ENCODE data around the gene RAB4A. TPM values are rescaled to one million over a fixed set of nuclear protein-coding genes. Genes with fewer than 3 reads are reported as not detected.
"Not testable (repeated sequence)": the region's sequence is repeated elsewhere in the genome, so short reads cannot be mapped to it uniquely, and the experiment has no call there.

Gene RAB4A
- total RNA-seq, 1 donor from 2014 or later = 63.0 TPM

- H3K4me1 Mint-ChIP-seq (ENCODE audit: low read depth, unreplicated experiment) = peaks cover 13% of the 10 kb centered on the region
- DNase-seq = no peak
- no peak overlapping the region for H3K27ac Mint-ChIP-seq (ENCODE audit: unreplicated experiment)
- TF ChIP-seq, protein P1, sequence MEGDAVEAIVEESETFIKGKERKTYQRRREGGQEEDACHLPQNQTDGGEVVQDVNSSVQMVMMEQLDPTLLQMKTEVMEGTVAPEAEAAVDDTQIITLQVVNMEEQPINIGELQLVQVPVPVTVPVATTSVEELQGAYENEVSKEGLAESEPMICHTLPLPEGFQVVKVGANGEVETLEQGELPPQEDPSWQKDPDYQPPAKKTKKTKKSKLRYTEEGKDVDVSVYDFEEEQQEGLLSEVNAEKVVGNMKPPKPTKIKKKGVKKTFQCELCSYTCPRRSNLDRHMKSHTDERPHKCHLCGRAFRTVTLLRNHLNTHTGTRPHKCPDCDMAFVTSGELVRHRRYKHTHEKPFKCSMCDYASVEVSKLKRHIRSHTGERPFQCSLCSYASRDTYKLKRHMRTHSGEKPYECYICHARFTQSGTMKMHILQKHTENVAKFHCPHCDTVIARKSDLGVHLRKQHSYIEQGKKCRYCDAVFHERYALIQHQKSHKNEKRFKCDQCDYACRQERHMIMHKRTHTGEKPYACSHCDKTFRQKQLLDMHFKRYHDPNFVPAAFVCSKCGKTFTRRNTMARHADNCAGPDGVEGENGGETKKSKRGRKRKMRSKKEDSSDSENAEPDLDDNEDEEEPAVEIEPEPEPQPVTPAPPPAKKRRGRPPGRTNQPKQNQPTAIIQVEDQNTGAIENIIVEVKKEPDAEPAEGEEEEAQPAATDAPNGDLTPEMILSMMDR (IDR thresholded peaks at IDR 0.05; ENCODE audit: partially characterized antibody, unreplicated experiment) = no peak
- H3K36me3 Mint-ChIP-seq (ENCODE audit: unreplicated experiment) = peaks cover 11% of the 10 kb centered on the region
- peaks cover 2% of the 10 kb centered on the region for H3K9me3 Mint-ChIP-seq (ENCODE audit: unreplicated experiment)
- H3K27me3 Mint-ChIP-seq (ENCODE audit: unreplicated experiment) = peaks cover 5% of the 10 kb centered on the region
- H3K4me3 Mint-ChIP-seq (ENCODE audit: unreplicated experiment) = no peak overlapping the region
Measured at GRCh38 chr1:229288516-229288915, 17.6 kb downstream of the RAB4A start.

GRCh38 chr1:229291686-229292085 lies 20.8 kb downstream of the RAB4A start:
- not testable (repeated sequence) for H3K27ac Mint-ChIP-seq (ENCODE audit: unreplicated experiment); H3K27me3 Mint-ChIP-seq (ENCODE audit: unreplicated experiment); H3K9me3 Mint-ChIP-seq (ENCODE audit: unreplicated experiment); H3K4me3 Mint-ChIP-seq (ENCODE audit: unreplicated experiment); DNase-seq
- H3K4me1 Mint-ChIP-seq (ENCODE audit: low read depth, unreplicated experiment) = peaks cover 19% of the 10 kb centered on the region
- H3K36me3 Mint-ChIP-seq (ENCODE audit: unreplicated experiment) = peaks cover 11% of the 10 kb centered on the region

- Mint-ChIP-seq H3K36me3 (ENCODE audit: unreplicated experiment) (peaks cover 11% of the 10 kb centered on the region), H3K27me3 (ENCODE audit: unreplicated experiment) (peaks cover 3% of the 10 kb centered on the region), H3K27ac (ENCODE audit: unreplicated experiment) (no peak overlapping the region), H3K4me3 (ENCODE audit: unreplicated experiment) (no peak overlapping the region), H3K4me1 (ENCODE audit: low read depth, unreplicated experiment) (peaks cover 9% of the 10 kb centered on the region), H3K9me3 (ENCODE audit: unreplicated experiment) (peaks cover 2% of the 10 kb centered on the region)
- TF ChIP-seq, protein P1 (IDR thresholded peaks at IDR 0.05; ENCODE audit: partially characterized antibody, unreplicated experiment) = no peak
- no peak for DNase-seq
Measured at GRCh38 chr1:229293528-229294204, 22.8 kb downstream of the RAB4A start.

DNA sequence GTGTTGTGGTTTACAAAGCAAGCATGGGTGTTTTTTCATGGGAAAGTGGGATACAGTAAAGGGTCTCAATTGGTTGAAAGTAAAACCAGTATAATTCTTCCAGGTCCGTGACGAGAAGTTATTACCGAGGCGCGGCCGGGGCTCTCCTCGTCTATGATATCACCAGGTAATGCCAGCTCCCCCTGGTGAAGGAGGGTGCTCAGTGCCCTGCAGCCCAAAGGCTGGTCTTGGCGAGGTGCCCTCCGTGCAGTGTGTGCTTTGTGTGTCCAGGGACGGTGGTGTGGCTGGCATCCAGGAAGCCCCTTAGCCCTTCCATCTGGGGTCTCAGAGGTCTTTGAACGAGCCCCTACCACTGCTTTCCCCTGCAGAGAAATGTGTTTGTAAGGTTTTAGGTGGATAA lies 24.8 kb downstream of the RAB4A start:
- Mint-ChIP-seq H3K4me3 (ENCODE audit: unreplicated experiment) (no peak overlapping the region), H3K27ac (ENCODE audit: unreplicated experiment) (no peak overlapping the region), H3K9me3 (ENCODE audit: unreplicated experiment) (peaks cover 2% of the 10 kb centered on the region), H3K4me1 (ENCODE audit: low read depth, unreplicated experiment) (peaks cover 9% of the 10 kb centered on the region), H3K27me3 (ENCODE audit: unreplicated experiment) (peaks cover 6% of the 10 kb centered on the region), H3K36me3 (ENCODE audit: unreplicated experiment) (peaks cover 11% of the 10 kb centered on the region)
- TF ChIP-seq, protein P1 (IDR thresholded peaks at IDR 0.05; ENCODE audit: partially characterized antibody, unreplicated experiment) = no peak
- DNase-seq = no peak

DNA sequence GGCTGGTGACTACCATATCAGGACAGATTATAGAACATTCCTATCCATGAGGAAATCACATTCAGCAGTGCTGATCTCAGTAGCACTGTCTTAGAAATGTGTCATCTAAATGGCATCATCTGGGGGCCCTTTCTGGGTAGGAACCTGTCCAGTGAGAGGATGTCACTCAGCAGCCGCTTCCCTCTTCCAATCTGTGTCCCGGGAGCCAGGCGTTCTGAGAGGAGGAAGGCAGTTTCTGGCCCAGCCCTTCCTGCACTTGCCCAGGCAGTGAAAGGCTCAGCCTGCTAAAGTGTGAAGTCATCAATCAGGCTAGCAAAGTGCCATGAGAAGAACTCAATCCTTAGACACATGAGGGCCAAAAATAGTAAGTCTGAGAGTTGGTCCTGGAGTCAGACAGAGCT lies 25.6 kb downstream of the RAB4A start:
- H3K9me3 Mint-ChIP-seq (ENCODE audit: unreplicated experiment) = no peaks in the 10 kb centered on the region
- H3K4me1 Mint-ChIP-seq (ENCODE audit: low read depth, unreplicated experiment) = peaks cover 9% of the 10 kb centered on the region
- no peak overlapping the region for H3K4me3 Mint-ChIP-seq (ENCODE audit: unreplicated experiment)
- H3K36me3 Mint-ChIP-seq (ENCODE audit: unreplicated experiment) = peaks cover 3% of the 10 kb centered on the region
- TF ChIP-seq, protein P1 (IDR thresholded peaks at IDR 0.05; ENCODE audit: partially characterized antibody, unreplicated experiment) = no peak
- H3K27me3 Mint-ChIP-seq (ENCODE audit: unreplicated experiment) = peaks cover 6% of the 10 kb centered on the region
- no peak overlapping the region for H3K27ac Mint-ChIP-seq (ENCODE audit: unreplicated experiment)
- no peak for DNase-seq

All from glutamatergic neuron (in vitro differentiated cells).